Subcutaneous adipose tissue (tissue), 4 donors: ENCODE results near the gene RSPH1. TPM values are rescaled to one million over a fixed set of nuclear protein-coding genes. Genes with fewer than 3 reads are reported as not detected.

Experiments
- CTCF ChIP-seq: fragments of 450-650 bp; IDR thresholded peaks from one replicate; pipeline ENCODE4 v1.5.1; 2016; ENCODE audit warnings: low read depth, mild to moderate bottlenecking, control low read depth, antibody characterized with exemption, moderate library complexity
- total RNA-seq, 4 donors: library from RNA; depleted of rRNA; stranded (reverse); fragments of >200 nt; gene quantifications; one replicate each; pipeline ENCODE4 v1.1.0, GENCODE V29; 2016

RSPH1 gene
- total RNA-seq, 4 donors from 2014 or later, result 0.34 to 0.38 TPM; not detected in 2

- TF ChIP-seq CTCF, result no peak
Observed at GRCh38 chr21:42432695-42433094, 63.3 kb downstream of the RSPH1 start.

GRCh38 chr21:42431196-42431595, 64.8 kb downstream of the RSPH1 start:
- no peak for TF ChIP-seq CTCF

GRCh38 chr21:42430521-42430920, 65.5 kb downstream of the RSPH1 start:
- TF ChIP-seq CTCF, result no peak

GRCh38 chr21:42429856-42430255, 66.2 kb downstream of the RSPH1 start:
- TF ChIP-seq CTCF, result no peak

GRCh38 chr21:42429021-42429420, 67.0 kb downstream of the RSPH1 start:
- no peak for TF ChIP-seq CTCF

GRCh38 chr21:42427809-42428419, 68.1 kb downstream of the RSPH1 start:
- TF ChIP-seq CTCF, result no peak

- no peak for TF ChIP-seq CTCF
Observed at GRCh38 chr21:42426876-42427480, 69.0 kb downstream of the RSPH1 start.
